Measurements from ENCODE around the gene CALHM1.
A peak's percentile ranks its signal among the peaks of the same experiment; 100 is the strongest.
"Not testable (repeated sequence)": the region's sequence is repeated elsewhere in the genome, so short reads cannot be mapped to it uniquely, and the experiment has no call there.

CALHM1 gene

GRCh38 chr10:103487410-103487708 lies 28.7 kb upstream of the CALHM1 start:
- no peak for DNase-seq (ENCODE audit: low read depth in 1 of 2, low spot score in 1 of 2)

- not testable (repeated sequence) for DNase-seq (ENCODE audit: low read depth in 1 of 2, low spot score in 1 of 2)
Observed at GRCh38 chr10:103486635-103487409, 28.1 kb upstream of the CALHM1 start.

GRCh38 chr10:103481974-103482531 lies 23.4 kb upstream of the CALHM1 start:
- DNase-seq (ENCODE audit: low read depth in 1 of 2, low spot score in 1 of 2), result no peak

GRCh38 chr10:103480521-103480920 lies 21.8 kb upstream of the CALHM1 start:
- no peak for DNase-seq (ENCODE audit: low read depth in 1 of 2, low spot score in 1 of 2)

GRCh38 chr10:103479135-103479534 lies 20.4 kb upstream of the CALHM1 start, which contains the start of gene CALHM3:
Gene CALHM3, minus strand, starts transcription at chr10:103479240. Its CDS starts 208 bp downstream, at chr10:103479032.
- no peak for DNase-seq (ENCODE audit: low read depth in 1 of 2, low spot score in 1 of 2)

- no peak for DNase-seq (ENCODE audit: low read depth in 1 of 2, low spot score in 1 of 2)
Observed at GRCh38 chr10:103478671-103479070, 20.0 kb upstream of the CALHM1 start.

- no peak for DNase-seq (ENCODE audit: low read depth in 1 of 2, low spot score in 1 of 2)
Observed at GRCh38 chr10:103476046-103476768, 17.5 kb upstream of the CALHM1 start.

- no peak for DNase-seq (ENCODE audit: low read depth in 1 of 2, low spot score in 1 of 2)
Observed at GRCh38 chr10:103475437-103475836, 16.7 kb upstream of the CALHM1 start.

- DNase-seq (ENCODE audit: low read depth in 1 of 2, low spot score in 1 of 2), result no peak
Observed at GRCh38 chr10:103474077-103474476, 15.4 kb upstream of the CALHM1 start.

- no peak for DNase-seq (ENCODE audit: low read depth in 1 of 2, low spot score in 1 of 2)
Observed at GRCh38 chr10:103473261-103473671, 14.6 kb upstream of the CALHM1 start.

- no peak for DNase-seq (ENCODE audit: low read depth in 1 of 2, low spot score in 1 of 2)
Observed at GRCh38 chr10:103472005-103472404, 13.3 kb upstream of the CALHM1 start.

- DNase-seq (ENCODE audit: low read depth in 1 of 2, low spot score in 1 of 2), result peak; percentile 36 to 66
Observed at GRCh38 chr10:103470761-103471653, 12.3 kb upstream of the CALHM1 start.

- DNase-seq (ENCODE audit: low read depth in 1 of 2, low spot score in 1 of 2), result no peak
Observed at GRCh38 chr10:103469201-103469600, 10.5 kb upstream of the CALHM1 start.

GRCh38 chr10:103467406-103467805 lies 8.7 kb upstream of the CALHM1 start:
- DNase-seq (ENCODE audit: low read depth in 1 of 2, low spot score in 1 of 2), result no peak

- no peak for DNase-seq (ENCODE audit: low read depth in 1 of 2, low spot score in 1 of 2)
Observed at GRCh38 chr10:103466734-103467133, 8.0 kb upstream of the CALHM1 start.

GRCh38 chr10:103465411-103466179 lies 6.9 kb upstream of the CALHM1 start:
- no peak for DNase-seq (ENCODE audit: low read depth in 1 of 2, low spot score in 1 of 2)

GRCh38 chr10:103463499-103463898 lies 4.8 kb upstream of the CALHM1 start:
- DNase-seq (ENCODE audit: low read depth in 1 of 2, low spot score in 1 of 2), result no peak

GRCh38 chr10:103459615-103460014 lies 915 bp upstream of the CALHM1 start:
- no peak for DNase-seq (ENCODE audit: low read depth in 1 of 2, low spot score in 1 of 2)

GRCh38 chr10:103457896-103458583 lies 660 bp downstream of the CALHM1 start:
- DNase-seq (ENCODE audit: low read depth in 1 of 2, low spot score in 1 of 2), result no peak

GRCh38 chr10:103457176-103457712 lies 1.5 kb downstream of the CALHM1 start:
- DNase-seq (ENCODE audit: low read depth in 1 of 2, low spot score in 1 of 2), result no peak
